H1 (cell line): ENCODE measurements around the gene DKK3. TPM values are rescaled to one million over a fixed set of nuclear protein-coding genes. Genes with fewer than 3 reads are reported as not detected.
A peak's percentile ranks its signal among the peaks of the same experiment; 100 is the strongest.

Source experiments
- CTCF ChIA-PET: fragments of 300-600 bp; sonication (Branson Sonifier 250); formaldehyde crosslinking; loops from one replicate; lab custom pipeline; 2021; ENCODE audit not compliant: partially characterized antibody; lab: Charles Lee
- POLR2A ChIA-PET: fragments of 300-600 bp; sonication (Branson Sonifier 250); formaldehyde crosslinking; loops from one replicate; lab custom pipeline; 2021; ENCODE audit warnings: inconsistent platforms; ENCODE audit not compliant: partially characterized antibody; lab: Charles Lee
- DNase-seq, 2 experiments: peaks; one replicate each; pipeline versions ENCODE4 v3.0.0 to v3.0.0-alpha.2; 2010 to 2022; ENCODE audit warnings: low spot score in 2 of 2, low read depth in 1 of 2, mixed read lengths in 1 of 2
- FAIRE-seq: peaks from 2 replicates; lab custom pipeline; 2011; peaks lifted over from hg19 to GRCh38; lab: Jason Lieb, UNC
- H2AFZ ChIP-seq: 2 replicates; pipeline ENCODE4 v1.8.1; 2012; ENCODE audit warnings: low read length, inconsistent platforms
- H2AK5ac ChIP-seq: 2 replicates; pipeline ENCODE4 v1.6.1; 2013; ENCODE audit warnings: low read depth, low read length
- H2BK120ac ChIP-seq: replicated peaks from 2 replicates; pipeline ENCODE3; 2013; ENCODE audit warnings: low read depth, low read length, inconsistent platforms
- H2BK12ac ChIP-seq: 2 replicates; pipeline ENCODE4 v1.6.1; 2013; ENCODE audit warnings: low read depth, low read length
- H2BK15ac ChIP-seq: 2 replicates; pipeline ENCODE4 v1.6.1; 2013; ENCODE audit warnings: low read length
- H2BK20ac ChIP-seq: 2 replicates; pipeline ENCODE4 v1.6.1; 2013; ENCODE audit warnings: low read length
- H2BK5ac ChIP-seq: 2 replicates; pipeline ENCODE4 v1.6.1; 2013; ENCODE audit warnings: low read depth, low read length
- H3K14ac ChIP-seq: 2 replicates; pipeline ENCODE4 v1.6.1; 2013; ENCODE audit warnings: inconsistent platforms; ENCODE audit not compliant: insufficient read length
- H3K18ac ChIP-seq: 2 replicates; pipeline ENCODE4 v1.6.1; 2013; ENCODE audit warnings: low read length; ENCODE audit errors: extremely low read depth
- H3K23ac ChIP-seq: 2 replicates; pipeline ENCODE4 v1.6.1; 2013; ENCODE audit warnings: inconsistent platforms; ENCODE audit not compliant: insufficient read length
- H3K23me2 ChIP-seq: 2 replicates; pipeline ENCODE4 v1.6.1; 2013; ENCODE audit warnings: low read depth, low read length
- H3K27ac ChIP-seq: 2 replicates; pipeline ENCODE4 v1.6.1; 2011; ENCODE audit warnings: low read depth, low read length, inconsistent platforms
- H3K27me3 ChIP-seq, 4 experiments: replicated peaks in 1 of 4; 1 replicate in 1 of 4; 2 replicates in 3 of 4; pipeline versions ENCODE4 v1.6.1 to v1.8.1; 2011 to 2013; ENCODE audit warnings: low read length in 3 of 4, mild to moderate bottlenecking in 3 of 4, inconsistent platforms in 2 of 4, mixed read lengths in 2 of 4, moderate library complexity in 1 of 4; ENCODE audit not compliant: control insufficient read depth in 3 of 4, insufficient read depth in 3 of 4; ENCODE audit errors: extremely low read depth in 1 of 4
- H3K36me3 ChIP-seq, 4 experiments: 2 replicates each; pipeline versions ENCODE4 v1.6.1 to v1.8.1; 2011 to 2013; ENCODE audit warnings: mild to moderate bottlenecking in 4 of 4, low read length in 3 of 4, moderate library complexity in 2 of 4, control low read depth in 1 of 4, inconsistent platforms in 1 of 4; ENCODE audit not compliant: insufficient read depth in 4 of 4, control insufficient read depth in 2 of 4
- H3K4ac ChIP-seq: replicated peaks from 2 replicates; pipeline ENCODE3; 2013; ENCODE audit warnings: low read length, low read depth, mixed read lengths, inconsistent platforms; ENCODE audit not compliant: insufficient read length
- H3K4me1 ChIP-seq, 4 experiments: replicated peaks in 1 of 4; 1 replicate in 1 of 4; 2 replicates in 3 of 4; pipeline versions ENCODE4 v1.6.1 to v1.8.1; 2011 to 2013; ENCODE audit warnings: low read length in 3 of 4, inconsistent platforms in 2 of 4, mixed read lengths in 1 of 4; ENCODE audit not compliant: insufficient read depth in 4 of 4, control insufficient read depth in 3 of 4
- H3K4me2 ChIP-seq, 2 experiments: 2 replicates each; pipeline versions ENCODE4 v1.6.1 to v1.8.1; 2011 to 2013; ENCODE audit warnings: low read depth in 2 of 2, low read length in 2 of 2, control low read depth in 1 of 2, inconsistent platforms in 1 of 2, mild to moderate bottlenecking in 1 of 2; ENCODE audit not compliant: insufficient read depth in 1 of 2
- H3K4me3 ChIP-seq, 4 experiments: fragments of 200-600, 300-600 bp in 1 of 4; sonication (generic), shearing (Covaris generic), sonication (Bioruptor Twin) in 1 of 4; 2 replicates each; pipeline versions ENCODE4 v1.5.1 to v1.8.1; 2011 to 2016; ENCODE audit warnings: low read length in 4 of 4, low read depth in 3 of 4, control low read depth in 2 of 4, inconsistent platforms in 2 of 4, mild to moderate bottlenecking in 2 of 4, mixed read lengths in 1 of 4, moderate library complexity in 1 of 4; ENCODE audit not compliant: insufficient read depth in 2 of 4; ENCODE audit errors: extremely low read depth in 1 of 4
- H3K56ac ChIP-seq: replicated peaks from 2 replicates; pipeline ENCODE3; 2013; ENCODE audit warnings: low read depth, mild to moderate bottlenecking, mixed read lengths, low read length, inconsistent platforms; ENCODE audit not compliant: insufficient read length
- H3K79me1 ChIP-seq: 2 replicates; pipeline ENCODE4 v1.6.1; 2013; ENCODE audit warnings: low read depth, low read length, control low read depth
- H3K79me2 ChIP-seq, 2 experiments: 2 replicates each; pipeline versions ENCODE4 v1.6.1 to v1.8.1; 2012 to 2013; ENCODE audit warnings: low read length in 2 of 2, mild to moderate bottlenecking in 2 of 2, inconsistent platforms in 1 of 2; ENCODE audit not compliant: insufficient read depth in 2 of 2, control insufficient read depth in 1 of 2
- H3K9ac ChIP-seq, 4 experiments: replicated peaks in 1 of 4; 1 replicate in 1 of 4; 2 replicates in 3 of 4; pipeline versions ENCODE4 v1.6.1 to v1.8.1; 2011 to 2013; ENCODE audit warnings: low read depth in 3 of 4, low read length in 3 of 4, control low read depth in 2 of 4, mild to moderate bottlenecking in 2 of 4, moderate library complexity in 2 of 4, inconsistent platforms in 1 of 4; ENCODE audit errors: extremely low read depth in 1 of 4
- H3K9me3 ChIP-seq, 2 experiments: 2 replicates each; pipeline versions ENCODE4 v1.6.1 to v1.8.1; 2012 to 2013; ENCODE audit warnings: mild to moderate bottlenecking in 2 of 2, moderate library complexity in 2 of 2, control low read depth in 1 of 2, inconsistent platforms in 1 of 2, low read depth in 1 of 2, low read length in 1 of 2, mixed read lengths in 1 of 2; ENCODE audit not compliant: insufficient read depth in 2 of 2
- H4K20me1 ChIP-seq, 2 experiments: replicated peaks in 1 of 2; 2 replicates each; pipeline versions ENCODE3 to v1.8.1; 2011 to 2013; ENCODE audit warnings: inconsistent platforms in 2 of 2, low read length in 2 of 2, mild to moderate bottlenecking in 1 of 2; ENCODE audit not compliant: insufficient read depth in 2 of 2, control insufficient read depth in 1 of 2
- H4K5ac ChIP-seq: 2 replicates; pipeline ENCODE4 v1.6.1; 2013; ENCODE audit warnings: low read length, low read depth, mixed read lengths, inconsistent platforms; ENCODE audit not compliant: insufficient read length
- H4K8ac ChIP-seq: 2 replicates; pipeline ENCODE4 v1.8.0; 2013; ENCODE audit warnings: mild to moderate bottlenecking, moderate library complexity, low read length, inconsistent platforms; ENCODE audit not compliant: insufficient read depth; ENCODE audit errors: extremely low read depth
- H4K91ac ChIP-seq: replicated peaks from 2 replicates; pipeline ENCODE3; 2013; ENCODE audit warnings: low read length, mixed read lengths, inconsistent platforms; ENCODE audit not compliant: insufficient read length
- JUN ChIP-seq: IDR thresholded peaks from 2 replicates; pipeline ENCODE4 v1.6.1; 2011; ENCODE audit warnings: low read depth, mild to moderate bottlenecking, improper control_type of control experiment, low read length
- NANOG ChIP-seq: IDR thresholded peaks from 2 replicates; pipeline ENCODE4 v1.6.1; 2011; ENCODE audit warnings: low read length, low read depth, mild to moderate bottlenecking, inconsistent platforms; ENCODE audit not compliant: insufficient read depth, poor library complexity, severe bottlenecking
- SP1 ChIP-seq: IDR thresholded peaks from 2 replicates; pipeline ENCODE4 v1.6.1; 2011; ENCODE audit warnings: low read depth, low read length
- WGBS, 2 experiments: shearing (Covaris generic) in 1 of 2; methylation state at CpG; one replicate each; pipeline versions ENCODE4 v1.1.6 to v1.1.7; 2013 to 2015; ENCODE audit warnings: low lambda C conversion rate in 2 of 2, mixed read lengths in 2 of 2, inconsistent platforms in 1 of 2, low coverage in 1 of 2, missing lambda C conversion rate in 1 of 2; ENCODE audit not compliant: insufficient replicate concordance in 2 of 2, insufficient coverage in 1 of 2, insufficient read length in 1 of 2; ENCODE audit errors: extremely low coverage in 1 of 2, missing lambda C conversion rate in 1 of 2; 5-methylcytosine and 5-hydroxymethylcytosine counted together
- polyA plus RNA-seq, 7 experiments: library from polyadenylated mRNA; depleted of rRNA in 3 of 7; stranded (reverse) in 5 of 7; unstranded in 2 of 7; fragments of >200 nt in 5 of 7; fragments of 200-250 nt in 2 of 7; gene quantifications; 1 replicate in 5 of 7; 2 replicates in 1 of 7; 4 replicates in 1 of 7; pipeline versions ENCODE4 v1.2.1 to v1.2.3, GENCODE V29; 2011 to 2013; ENCODE audit warnings: missing spikeins in 2 of 7, mixed read lengths in 2 of 7
- total RNA-seq: library from RNA; stranded (reverse); fragmentation: NEBNext Ultra II Directional; extraction: Animal tissue kit (Norgen Biotek cat#: 25700); gene quantifications from 2 replicates; pipeline ENCODE4 v1.2.1, GENCODE V29; 2021

Gene DKK3
- total and polyA plus RNA-seq, 2 of the 8 experiments (the other 6 are each of a cell fraction or from before 2014, with no cell fraction given): 30.0 to 40.1 TPM

DNA sequence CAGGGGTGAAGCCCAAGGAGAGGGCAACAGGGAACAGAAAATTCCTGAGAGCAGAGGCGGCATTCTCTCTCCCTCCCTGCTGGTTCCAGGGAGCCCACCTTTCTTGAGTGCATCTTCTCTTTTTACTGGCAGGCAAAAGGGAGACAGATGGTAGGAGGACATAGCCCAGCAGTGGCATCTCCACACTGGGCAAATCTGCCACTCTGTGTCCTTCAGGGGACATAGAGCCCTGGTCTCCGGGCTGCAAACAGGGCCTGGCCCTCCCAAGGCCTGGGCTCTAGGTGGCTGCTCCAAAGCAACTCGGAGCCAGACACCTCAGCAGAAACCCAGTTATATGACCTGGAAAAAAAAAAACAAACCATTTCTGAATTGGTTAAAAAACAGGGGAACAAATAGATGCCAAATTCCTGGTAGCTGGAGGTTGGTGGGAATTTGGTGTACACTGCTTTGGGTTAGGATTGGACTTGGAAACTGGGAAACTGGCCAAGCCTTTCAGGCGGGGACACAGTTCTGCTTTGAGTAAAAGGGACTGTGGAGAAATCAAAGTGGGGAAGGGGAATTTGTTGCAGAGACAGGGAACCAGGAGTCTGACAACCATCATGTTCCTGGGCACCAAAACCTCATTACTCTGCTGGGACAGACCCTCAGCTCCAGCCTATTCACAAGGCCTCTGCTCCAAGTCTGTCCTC, 23.6 kb upstream of the DKK3 start:
- no peak for FAIRE-seq
- WGBS, 2 experiments: 83% methylated on average over 4 of the region's 4 CpGs; no CpG with 5 or more reads in 1 of the 2 experiments
- no peak overlapping the region for H3K18ac ChIP-seq

More for the DNA sequence above, 23.6 kb upstream of the DKK3 start:
- no peak for DNase-seq
- CTCF ChIA-PET: interaction anchor here (0.8 to 1.4 kb wide), 2 partner anchors 13 to 44 kb away, joined by 3 to 7 read pairs; no protein-coding TSS in a partner anchor
- H3K4me2 ChIP-seq: no peak overlapping the region
- no peak overlapping the region for H4K91ac ChIP-seq
- no peaks in the 10 kb centered on the region for H3K79me2 ChIP-seq
- H3K23me2 ChIP-seq: no peaks in the 10 kb centered on the region
- H2BK120ac ChIP-seq: no peak overlapping the region
- no peak overlapping the region for H4K8ac ChIP-seq
- H2BK15ac ChIP-seq: no peak overlapping the region
- no peaks in the 10 kb centered on the region for H3K9me3 ChIP-seq
- no peak overlapping the region; the same call in 1 of the 2 replicates for H2BK5ac ChIP-seq
- no peak overlapping the region for H3K27ac ChIP-seq
- no peak overlapping the region for H3K9ac ChIP-seq
- POLR2A ChIA-PET: no interaction called here
- no peak overlapping the region for H2AK5ac ChIP-seq
- H3K27me3 ChIP-seq: no peaks in the 10 kb centered on the region
- no peak overlapping the region for H3K4ac ChIP-seq
- no peak overlapping the region for H2BK20ac ChIP-seq
- H2BK12ac ChIP-seq: no peak overlapping the region
- H3K23ac ChIP-seq: no peak overlapping the region
- TF ChIP-seq NANOG (no peak), JUN (no peak), SP1 (no peak)
- H3K36me3 ChIP-seq: no peaks in the 10 kb centered on the region
- no peak overlapping the region for H3K14ac ChIP-seq
- H3K4me1 ChIP-seq: no peaks in the 10 kb centered on the region
- no peak overlapping the region for H3K56ac ChIP-seq
- no peaks in the 10 kb centered on the region for H4K20me1 ChIP-seq
- H3K79me1 ChIP-seq: no peaks in the 10 kb centered on the region
- 0 out of 2 replicates have a peak overlapping the region, but pooled peaks have one; percentile 23 for H2AFZ ChIP-seq
- no peak overlapping the region for H3K4me3 ChIP-seq
- H4K5ac ChIP-seq: no peak overlapping the region
